ENCODE measurements around the gene SOX5.

- TF ChIP-seq CTCF (IDR thresholded peaks at IDR 0.05) (no peak), POLR2A (IDR thresholded peaks at IDR 0.05) (no peak)
These were observed 4.9 kb upstream of the SOX5 start for GRCh38 chr12:23954332-23954731.

All from breast epithelium (tissue), 3 donors.